ENCODE measurements around the gene AUH. TPM values are rescaled to one million over a fixed set of nuclear protein-coding genes. Genes with fewer than 3 reads are reported as not detected.

AUH gene
- total RNA-seq, 1 donor from 2014 or later, result 14.0 TPM

DNA sequence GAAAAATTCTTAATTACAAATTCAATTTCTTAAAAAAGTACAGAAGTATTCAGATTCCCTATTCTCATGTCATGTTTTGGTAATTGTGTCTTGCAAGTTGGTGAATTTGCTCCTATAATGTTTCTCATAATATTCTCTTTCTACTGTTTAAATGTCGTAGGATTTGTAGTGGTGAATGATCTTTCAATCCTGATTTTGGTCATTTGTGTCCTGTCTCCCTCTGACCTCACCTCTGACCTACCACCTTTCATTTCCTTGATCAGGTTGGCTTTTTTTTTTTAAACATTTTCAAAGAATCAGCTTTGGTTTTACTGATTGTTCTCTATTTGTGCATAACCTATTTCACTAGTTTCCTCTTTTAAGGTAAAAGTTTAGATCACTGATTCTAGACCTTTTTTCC is 102.6 kb downstream of the AUH start:
- no peak overlapping the region for H3K27ac Mint-ChIP-seq

GRCh38 chr9:91258451-91258850 is 103.3 kb downstream of the AUH start:
- Mint-ChIP-seq H3K4me1 (no peaks in the 10 kb centered on the region), H3K4me3 (no peak overlapping the region), H3K9me3 (no peaks in the 10 kb centered on the region), H3K27ac (no peak overlapping the region), H3K27me3 (no peaks in the 10 kb centered on the region), H3K36me3 (ENCODE audit: low read depth) (no peaks in the 10 kb centered on the region)
- intact Hi-C loops (cut with micrococcal nuclease), result loop anchor here (5.0 kb wide), 1 partner anchor 221 kb away; no protein-coding TSS in a partner anchor
- no peak for ATAC-seq (ENCODE audit: low read depth)
- CTCF ChIA-PET, result no interaction called here
- TF ChIP-seq CTCF (IDR thresholded peaks at IDR 0.05), result no peak
- DNase-seq, result no peak
- POLR2A ChIA-PET, result no interaction called here

More for the DNA sequence above, 102.6 kb downstream of the AUH start:
- TF ChIP-seq CTCF (IDR thresholded peaks at IDR 0.05), result no peak
- no peaks in the 10 kb centered on the region for H3K27me3 Mint-ChIP-seq
- H3K9me3 Mint-ChIP-seq, result no peaks in the 10 kb centered on the region
- intact Hi-C loops (cut with micrococcal nuclease), result loop anchor here (5.0 kb wide), 1 partner anchor 222 kb away; no protein-coding TSS in a partner anchor
- ATAC-seq (ENCODE audit: low read depth) (no peak), DNase-seq (no peak)
- CTCF ChIA-PET, result no interaction called here
- POLR2A ChIA-PET, result no interaction called here
- peaks cover 5% of the 10 kb centered on the region for H3K36me3 Mint-ChIP-seq (ENCODE audit: low read depth)
- H3K4me3 Mint-ChIP-seq, result no peak overlapping the region
- H3K4me1 Mint-ChIP-seq, result no peaks in the 10 kb centered on the region

GRCh38 chr9:91256235-91256634 is 105.5 kb downstream of the AUH start:
- Mint-ChIP-seq H3K4me3 (no peak overlapping the region), H3K9me3 (no peaks in the 10 kb centered on the region), H3K36me3 (ENCODE audit: low read depth) (no peaks in the 10 kb centered on the region), H3K4me1 (no peaks in the 10 kb centered on the region), H3K27me3 (no peaks in the 10 kb centered on the region), H3K27ac (no peak overlapping the region)
- ATAC-seq (ENCODE audit: low read depth) (no peak), DNase-seq (no peak)
- ChIA-PET POLR2A (no interaction called here), CTCF (interaction anchor here (1.0 kb wide), 1 partner anchor 91 kb away, joined by 4 read pairs; no protein-coding TSS in a partner anchor)
- intact Hi-C loops (cut with micrococcal nuclease), result loop anchor here (5.0 kb wide), 1 partner anchor 219 kb away; no protein-coding TSS in a partner anchor
- no peak for TF ChIP-seq CTCF (IDR thresholded peaks at IDR 0.05)

GRCh38 chr9:91255327-91255726 is 106.4 kb downstream of the AUH start:
- no peak for TF ChIP-seq CTCF (IDR thresholded peaks at IDR 0.05)
- Mint-ChIP-seq H3K4me1 (no peaks in the 10 kb centered on the region), H3K27me3 (no peaks in the 10 kb centered on the region), H3K36me3 (ENCODE audit: low read depth) (no peaks in the 10 kb centered on the region), H3K9me3 (no peaks in the 10 kb centered on the region), H3K27ac (no peak overlapping the region), H3K4me3 (no peak overlapping the region)
- ChIA-PET CTCF (interaction anchor here (1.0 kb wide), 1 partner anchor 91 kb away, joined by 4 read pairs; no protein-coding TSS in a partner anchor), POLR2A (no interaction called here)
- ATAC-seq (ENCODE audit: low read depth) (no peak), DNase-seq (no peak)
- intact Hi-C loops (cut with micrococcal nuclease), result loop anchor here (5.0 kb wide), 1 partner anchor 218 kb away; no protein-coding TSS in a partner anchor

DNA sequence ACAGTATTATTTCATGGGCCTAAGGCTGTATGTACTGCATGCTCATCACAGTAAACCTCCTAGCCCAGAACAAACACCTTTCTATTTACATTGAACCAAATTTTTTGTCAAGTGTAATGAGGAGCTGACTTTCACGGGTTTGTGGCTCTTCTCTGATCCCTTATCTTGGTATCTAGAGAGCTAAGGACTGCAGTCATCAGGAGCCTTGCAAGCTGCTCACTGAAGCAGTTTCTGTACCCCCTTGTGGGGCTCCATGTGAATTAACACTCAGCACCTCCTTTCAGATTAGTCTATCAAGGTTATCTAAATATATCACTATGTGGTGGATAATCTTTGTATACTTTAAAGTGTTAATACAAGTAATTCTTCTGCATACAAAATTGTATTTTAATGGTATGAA is 108.2 kb downstream of the AUH start:
- ATAC-seq (ENCODE audit: low read depth), result no peak
- H3K9me3 Mint-ChIP-seq, result no peaks in the 10 kb centered on the region
- ChIA-PET CTCF (interaction anchor here (1.0 to 2.2 kb wide), 3 partner anchors 164 to 338 kb away, joined by 3 to 6 read pairs (median 5); no protein-coding TSS in a partner anchor), POLR2A (no interaction called here)
- no peak overlapping the region for H3K27ac Mint-ChIP-seq
- TF ChIP-seq CTCF (IDR thresholded peaks at IDR 0.05), result no peak
- H3K4me3 Mint-ChIP-seq, result no peak overlapping the region
- H3K27me3 Mint-ChIP-seq, result no peaks in the 10 kb centered on the region
- DNase-seq, result no peak
- H3K36me3 Mint-ChIP-seq (ENCODE audit: low read depth), result no peaks in the 10 kb centered on the region
- intact Hi-C loops (cut with micrococcal nuclease), result no loop called here
- H3K4me1 Mint-ChIP-seq, result no peaks in the 10 kb centered on the region

Data from activated B cell treated with CpG ODN at 0.5 μM for 24 hours (primary cell).